ENCODE measurements around the gene PPP3R1. TPM values are rescaled to one million over a fixed set of nuclear protein-coding genes. Genes with fewer than 3 reads are reported as not detected.
"Not testable (repeated sequence)": the region's sequence is repeated elsewhere in the genome, so short reads cannot be mapped to it uniquely, and the experiment has no call there.

Gene PPP3R1
- total RNA-seq, 1 experiment from 2014 or later: 24.5 TPM

DNA sequence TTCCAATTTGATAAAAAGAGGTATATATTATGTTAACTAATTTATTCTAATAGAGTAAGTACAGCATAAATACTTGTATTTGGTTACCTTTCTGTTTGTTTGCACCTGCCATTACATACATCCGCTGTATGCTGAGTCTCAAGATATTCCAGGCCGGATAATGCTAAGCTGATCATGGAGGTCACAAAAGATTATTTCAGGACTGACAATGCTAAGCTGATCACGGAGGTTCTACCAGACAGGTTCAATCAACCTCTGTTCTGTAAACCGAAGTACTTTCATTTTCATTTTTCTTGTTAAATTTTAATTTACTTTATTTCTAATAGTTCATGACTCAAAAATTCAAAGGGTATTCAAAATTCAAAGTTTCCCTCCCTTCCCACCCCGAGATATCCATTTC lies 63.5 kb downstream of the PPP3R1 start:
- no peak for DNase-seq (ENCODE audit: low spot score)

DNA sequence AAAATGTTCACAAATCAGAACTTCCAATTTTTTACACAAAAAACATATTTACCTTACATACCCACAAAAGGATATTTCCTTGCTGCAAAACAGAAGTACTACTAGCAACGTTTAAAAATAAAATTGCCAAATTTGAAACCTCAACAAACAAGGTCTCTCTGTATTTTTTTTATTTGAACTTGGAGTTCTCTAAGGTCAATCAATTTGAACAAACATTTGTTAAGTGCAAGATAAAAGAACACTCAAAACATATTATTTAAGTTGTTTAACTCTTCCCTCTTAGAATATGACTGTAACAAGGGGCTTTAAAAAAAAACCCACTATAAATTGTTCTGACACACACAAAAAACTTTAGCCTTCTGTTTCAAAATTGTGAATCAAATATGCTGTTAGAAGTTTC lies 65.0 kb downstream of the PPP3R1 start:
- DNase-seq (ENCODE audit: low spot score): no peak

DNA sequence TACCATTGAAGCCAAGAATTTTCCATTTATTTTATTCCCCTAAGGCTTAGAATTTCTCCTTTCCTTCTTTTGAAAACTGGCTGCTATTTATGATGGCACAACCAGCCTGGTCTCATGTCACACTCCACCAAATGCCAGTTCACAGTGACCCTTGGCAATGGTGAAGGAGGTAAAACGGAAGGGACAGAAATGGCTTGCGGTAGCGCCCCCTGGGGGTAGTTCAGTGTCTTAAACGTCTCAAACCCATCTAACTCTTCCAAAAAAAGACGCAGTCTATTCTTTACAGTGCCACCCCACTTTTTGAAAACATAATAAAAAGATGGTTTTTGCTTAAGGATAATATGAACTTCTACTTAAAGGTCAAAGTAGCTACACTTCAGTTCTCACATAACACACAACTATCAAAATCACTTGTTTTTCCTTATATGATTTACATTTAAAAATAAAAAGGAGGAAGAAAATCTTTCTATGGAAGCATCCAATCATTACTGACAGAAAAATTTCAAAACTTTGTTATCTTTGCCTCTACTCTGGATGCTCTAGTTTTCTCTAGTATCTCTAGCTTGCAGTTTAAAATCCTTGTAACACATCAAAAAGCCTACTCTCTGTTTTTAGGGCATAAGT lies 66.7 kb downstream of the PPP3R1 start:
- peak; percentile 47 for DNase-seq (ENCODE audit: low spot score)

DNA sequence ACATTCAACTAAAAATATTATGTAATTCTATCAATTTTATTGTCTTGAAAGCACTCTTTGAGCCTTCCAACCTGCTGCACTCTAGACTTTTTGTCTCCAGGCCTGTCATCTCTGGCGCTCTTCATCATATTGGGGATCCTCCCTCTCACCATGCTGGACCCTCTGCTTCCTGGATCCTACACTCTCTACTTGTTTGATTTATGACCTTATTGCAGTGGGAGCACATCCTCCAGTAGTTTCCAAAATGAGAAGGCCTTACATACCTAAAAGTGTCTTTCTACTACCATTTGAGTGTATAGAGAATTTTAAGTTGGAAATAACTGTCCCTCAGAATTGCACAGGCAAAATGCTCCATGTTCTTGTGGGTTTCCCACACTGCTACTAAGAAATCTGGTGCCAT lies 69.4 kb downstream of the PPP3R1 start:
- DNase-seq (ENCODE audit: low spot score): no peak

DNA sequence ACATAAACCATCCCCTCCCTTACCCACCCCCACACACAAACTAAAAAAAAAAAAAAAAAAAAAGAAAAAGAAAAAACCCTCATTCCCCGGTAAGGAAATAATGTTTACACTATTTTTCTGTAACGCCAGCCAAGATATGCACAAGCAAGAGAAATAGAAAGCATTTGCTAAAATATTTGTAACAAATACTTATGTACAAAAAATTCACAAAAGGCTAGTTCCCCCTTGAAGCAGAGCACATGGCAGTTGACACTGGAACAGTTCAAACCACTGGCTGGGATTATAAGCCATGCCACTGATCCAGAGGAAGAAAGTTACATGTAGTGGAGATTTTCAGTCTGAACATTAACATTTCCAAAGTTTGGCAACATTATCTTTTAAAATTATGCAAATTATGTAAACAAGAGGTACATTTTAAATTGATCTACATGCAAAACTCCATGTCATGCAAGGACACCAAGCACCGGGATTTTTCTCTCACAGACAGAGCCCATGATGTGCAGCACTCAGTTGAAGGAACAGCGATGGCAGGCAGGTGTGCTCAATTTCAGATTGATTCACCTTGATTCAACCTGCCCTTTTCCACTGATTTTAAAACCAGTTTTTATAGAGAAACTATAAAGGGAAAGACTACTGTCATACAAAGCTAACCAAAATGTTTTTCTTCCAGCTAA lies 73.2 kb downstream of the PPP3R1 start:
- DNase-seq (ENCODE audit: low spot score): no peak

DNA sequence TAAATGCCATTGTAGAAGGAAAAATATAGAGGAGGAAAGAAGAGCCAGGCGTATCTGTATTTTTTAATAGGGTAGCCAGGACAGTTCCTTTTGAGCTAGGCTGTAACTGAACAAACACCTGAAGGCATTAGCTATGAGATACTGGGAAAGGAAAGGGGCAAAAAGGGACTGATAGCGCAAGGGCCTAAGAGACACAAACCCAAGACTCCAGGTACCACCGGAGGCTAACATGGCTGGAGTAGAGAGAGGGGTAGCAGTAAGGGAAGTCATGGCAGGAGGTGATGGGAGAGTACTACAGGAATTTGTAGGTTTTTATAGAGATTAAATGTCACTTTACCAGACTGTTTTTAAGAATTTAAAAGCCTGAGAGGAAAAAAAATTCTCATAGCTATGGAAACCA lies 73.9 kb downstream of the PPP3R1 start:
- no peak for DNase-seq (ENCODE audit: low spot score)

DNA sequence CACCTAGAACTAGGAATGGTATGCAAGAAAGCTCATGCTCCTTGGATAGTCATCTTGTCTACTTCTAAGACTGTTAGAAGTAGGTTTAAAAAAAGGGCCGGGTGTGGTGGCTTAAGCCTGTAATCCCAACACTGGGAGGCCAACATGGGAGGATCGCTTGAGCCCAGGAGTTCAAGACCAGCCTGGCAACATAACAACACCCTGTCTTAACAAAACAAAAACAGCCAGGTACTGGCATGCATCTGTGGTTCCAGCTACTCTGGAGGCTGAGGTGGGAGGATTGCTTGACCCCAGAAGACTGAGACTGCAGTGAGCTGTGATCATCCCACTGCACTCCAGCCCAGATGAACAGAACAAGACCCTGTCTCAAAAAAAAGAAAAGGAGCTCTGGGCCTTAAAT lies 74.8 kb downstream of the PPP3R1 start:
- DNase-seq (ENCODE audit: low spot score): no peak

DNA sequence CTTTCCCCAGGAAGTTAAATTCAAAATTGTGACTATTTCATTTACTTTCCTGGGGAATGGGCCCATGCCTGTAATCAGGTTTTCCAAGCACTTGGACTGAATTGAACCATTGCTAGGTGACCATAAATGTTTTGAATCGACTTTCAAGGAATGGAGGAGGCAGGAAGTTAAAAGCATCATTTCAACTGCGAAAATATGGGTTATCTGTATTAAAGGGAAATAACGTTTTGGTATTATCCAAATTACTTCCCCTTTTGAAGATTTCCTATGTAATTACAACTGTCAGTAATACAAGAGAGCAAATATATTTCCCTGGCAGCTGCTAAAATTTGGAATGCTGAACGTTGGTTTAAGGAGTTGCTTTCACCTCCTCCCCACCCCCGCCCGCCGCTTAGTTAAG lies 75.7 kb downstream of the PPP3R1 start:
- DNase-seq (ENCODE audit: low spot score): no peak

DNA sequence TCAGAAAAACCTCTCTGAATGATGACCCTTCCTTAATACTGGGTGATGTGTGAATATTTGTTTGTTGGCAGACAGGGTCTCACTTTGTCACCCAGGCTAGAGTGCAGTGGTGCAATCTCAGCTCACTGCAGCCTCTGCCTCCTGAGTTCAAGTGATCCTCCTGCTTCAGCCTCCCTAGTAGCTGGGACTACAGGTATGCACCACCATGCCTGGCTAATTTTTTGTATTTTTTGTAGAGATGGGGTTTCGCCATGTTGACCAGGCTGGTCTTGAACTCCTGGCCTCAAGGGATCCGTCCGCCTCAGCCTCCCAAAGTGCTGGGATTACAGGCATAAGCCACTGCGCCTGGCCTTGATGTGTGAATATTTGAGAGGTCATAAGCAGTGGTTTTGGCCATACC lies 77.1 kb downstream of the PPP3R1 start:
- DNase-seq (ENCODE audit: low spot score): not testable (repeated sequence)

DNA sequence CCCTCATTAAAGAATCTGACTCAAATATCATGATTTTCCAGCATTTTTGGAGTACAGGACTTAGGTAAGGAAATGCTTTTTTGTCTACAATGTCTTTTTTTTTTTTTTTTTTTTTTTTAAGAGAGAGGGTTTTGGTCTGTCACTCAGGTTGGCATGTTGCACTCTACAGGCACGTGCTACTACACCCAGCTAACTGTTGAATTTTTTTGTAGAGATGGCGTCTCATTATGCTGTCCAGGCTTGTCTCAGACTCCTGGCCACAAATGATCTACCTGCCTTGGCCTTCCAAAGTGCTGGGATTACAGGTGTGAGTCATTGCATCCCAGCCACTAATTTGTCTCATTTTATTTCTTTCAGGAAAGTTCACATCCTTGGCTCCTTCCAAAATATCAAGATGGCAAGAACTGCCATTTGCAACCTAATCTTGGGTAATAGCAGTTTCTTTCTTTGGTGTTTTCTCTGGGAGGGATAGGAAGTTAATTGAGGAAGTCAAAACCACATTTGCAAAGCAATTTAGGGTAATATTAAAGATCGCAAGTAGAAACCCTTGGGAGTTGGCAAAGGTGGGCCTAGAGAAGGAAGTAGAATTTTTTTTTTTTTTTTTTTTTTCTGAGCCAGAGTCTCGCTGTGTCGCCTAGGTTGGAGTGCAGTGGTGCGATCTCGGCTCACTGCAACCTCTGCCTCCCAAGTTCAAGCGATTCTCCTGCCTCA lies 79.2 kb downstream of the PPP3R1 start:
- DNase-seq (ENCODE audit: low spot score): no peak

DNA sequence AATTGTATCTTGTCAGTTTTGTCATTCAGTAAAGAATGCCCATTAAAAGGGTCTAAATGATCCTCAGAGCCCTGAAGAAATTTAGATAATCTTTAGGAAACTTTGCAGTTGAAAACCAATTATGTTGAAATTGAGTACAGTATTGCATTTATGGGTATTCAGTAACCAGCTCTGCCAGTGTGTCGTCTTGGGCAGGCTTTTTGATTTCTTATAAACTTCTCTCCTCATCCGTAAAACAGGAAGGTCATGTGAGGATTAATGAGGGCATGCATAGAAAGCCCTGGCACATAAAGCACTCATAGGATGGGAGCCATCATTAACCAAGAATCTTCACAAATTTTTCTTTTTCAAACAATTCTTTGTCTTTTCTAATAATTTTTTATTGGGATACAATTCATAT lies 79.8 kb downstream of the PPP3R1 start:
- no peak for DNase-seq (ENCODE audit: low spot score)

DNA sequence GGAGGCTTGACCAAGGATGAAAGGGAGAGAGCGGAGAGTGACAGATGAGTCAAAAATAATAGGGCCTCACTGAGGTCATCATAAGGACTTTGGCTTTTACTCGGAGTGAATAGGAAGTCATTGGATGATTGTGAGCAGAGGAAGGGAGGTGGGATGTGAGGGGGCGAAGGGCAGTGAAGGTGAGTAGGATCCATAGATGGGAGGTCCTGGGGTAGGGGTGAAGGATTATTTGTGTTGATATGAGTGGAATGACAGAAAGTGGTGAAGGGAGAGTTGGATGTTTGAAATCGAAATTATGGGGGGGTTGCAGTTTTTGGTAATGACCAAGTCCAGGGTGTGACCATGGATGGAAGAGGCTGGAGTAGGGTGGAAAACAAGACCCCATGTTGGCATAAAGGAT lies 80.6 kb downstream of the PPP3R1 start:
- no peak for DNase-seq (ENCODE audit: low spot score)

DNA sequence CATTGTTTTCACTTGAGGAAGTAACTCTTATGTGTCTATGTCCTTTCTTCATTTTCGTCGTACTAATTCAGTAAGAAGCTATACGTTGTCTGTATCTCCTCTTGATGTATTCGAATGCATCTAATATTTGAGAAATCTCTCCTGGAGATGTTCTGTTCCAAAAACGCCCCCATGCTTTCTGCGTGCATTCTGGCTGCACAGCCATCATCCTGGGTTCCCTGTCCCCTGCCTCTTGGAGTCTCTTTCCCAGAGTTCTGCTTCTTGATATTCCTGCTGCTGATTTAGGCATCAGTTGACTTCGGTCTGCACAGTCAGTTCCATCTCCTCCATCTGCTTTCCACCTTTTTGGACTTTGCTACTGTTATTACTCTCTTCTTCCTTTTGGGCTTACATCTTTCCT lies 81.2 kb downstream of the PPP3R1 start:
- DNase-seq (ENCODE audit: low spot score): no peak

DNA sequence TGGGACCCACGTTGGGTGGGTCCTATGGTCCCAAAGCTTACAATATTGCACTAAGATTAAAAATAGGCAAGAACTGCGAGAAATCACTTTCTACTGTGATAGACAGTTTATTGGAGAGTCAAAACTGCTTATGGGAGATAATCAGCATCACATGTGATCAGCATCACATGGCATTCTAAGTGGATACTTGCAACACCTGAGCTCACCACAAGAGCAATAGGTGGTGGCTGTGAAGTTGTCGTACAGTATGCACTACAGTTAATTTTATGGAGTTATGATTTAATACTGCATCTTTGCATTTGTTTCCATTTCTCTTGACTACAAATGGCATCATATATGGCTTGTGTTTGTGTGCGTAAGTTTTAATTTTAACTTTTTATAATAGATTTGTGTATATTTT lies 83.0 kb downstream of the PPP3R1 start:
- DNase-seq (ENCODE audit: low spot score): no peak

DNA sequence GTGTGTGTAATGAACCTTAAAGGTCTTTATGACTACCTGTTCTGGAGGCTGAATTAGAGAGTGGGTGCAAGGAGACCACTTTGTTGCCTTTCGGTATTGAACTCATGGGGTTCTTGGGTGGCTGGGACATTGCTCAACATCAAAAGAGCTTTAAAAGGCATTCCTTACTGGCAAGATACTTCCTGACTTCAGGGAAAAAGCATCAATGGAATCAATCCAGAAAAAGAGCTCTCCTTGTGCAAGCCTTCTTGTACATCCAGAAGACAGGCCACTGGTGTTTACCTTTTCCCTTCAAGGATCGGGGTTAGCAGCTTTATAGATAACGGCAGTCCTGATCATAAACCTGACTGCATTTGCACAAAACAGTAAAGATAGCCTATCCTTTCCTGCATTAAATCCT lies 85.1 kb downstream of the PPP3R1 start:
- no peak for DNase-seq (ENCODE audit: low spot score)

DNA sequence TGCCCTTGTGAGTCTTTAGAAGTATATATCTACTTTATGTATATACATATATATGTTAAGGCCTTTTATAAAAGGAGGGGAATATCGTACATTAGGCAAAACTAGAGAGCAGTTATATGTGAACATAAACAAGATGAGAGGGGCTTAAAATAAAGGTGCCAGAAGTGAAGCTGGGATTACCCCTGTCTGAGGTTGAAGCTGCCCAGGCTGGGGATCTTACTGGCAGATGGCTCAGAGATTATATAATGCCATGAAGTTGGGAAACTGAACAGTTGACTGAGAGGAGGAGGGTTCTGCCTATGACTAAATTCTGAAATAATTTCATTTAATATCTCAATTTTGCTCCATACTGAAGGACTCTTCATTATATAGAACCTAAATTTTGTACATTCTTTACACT lies 88.7 kb downstream of the PPP3R1 start:
- no peak for DNase-seq (ENCODE audit: low spot score)

DNA sequence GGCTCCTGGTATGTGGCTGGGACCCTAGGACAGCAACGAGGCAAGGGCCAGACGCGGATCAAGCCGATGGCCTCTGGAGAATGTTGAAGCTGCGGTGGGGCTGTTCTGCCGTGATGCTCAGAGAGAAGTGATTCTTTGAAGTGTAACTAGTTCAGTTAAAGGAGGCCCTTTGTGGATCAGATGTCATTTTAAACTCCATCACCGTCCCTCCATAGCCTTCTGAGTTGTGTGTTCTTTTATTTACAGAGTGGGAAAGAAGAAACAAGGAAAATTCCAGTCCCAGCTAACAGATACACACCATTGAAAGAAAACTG lies 94.2 kb downstream of the PPP3R1 start:
- no peak for DNase-seq (ENCODE audit: low spot score)

DNA sequence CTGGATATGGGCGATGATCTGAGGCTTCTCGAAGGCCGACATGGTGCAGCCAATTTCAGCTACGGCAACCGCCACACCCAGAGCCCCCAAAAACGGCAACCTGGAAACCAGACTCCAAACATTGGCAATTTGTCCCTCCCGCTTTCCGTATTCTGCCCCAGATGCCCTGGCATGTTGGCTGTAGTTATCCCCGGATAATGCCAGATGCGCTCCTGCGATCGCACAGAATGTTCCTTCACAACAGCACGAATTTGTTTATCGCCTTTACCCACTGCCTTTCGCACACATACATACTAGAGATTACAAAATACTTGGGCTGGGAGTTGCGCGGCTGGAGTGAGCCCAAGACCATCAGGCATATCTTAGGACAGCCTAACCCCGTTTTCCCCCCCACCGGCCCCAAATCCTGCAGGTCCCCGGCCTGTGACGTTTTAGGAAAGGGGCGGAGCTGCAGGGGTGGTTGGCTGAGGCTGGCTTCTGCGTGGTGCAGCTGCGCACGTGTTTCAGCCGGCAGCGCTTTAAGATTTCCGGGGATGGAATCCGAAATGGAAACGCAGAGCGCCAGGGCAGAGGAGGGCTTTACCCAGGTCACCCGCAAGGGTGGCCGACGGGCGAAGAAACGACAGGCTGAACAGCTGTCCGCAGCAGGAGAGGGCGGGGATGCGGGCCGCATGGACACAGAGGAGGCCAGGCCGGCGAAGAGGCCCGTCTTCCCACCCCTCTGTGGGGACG lies 94.8 kb downstream of the PPP3R1 start, which contains the start of gene PNO1:
Gene PNO1 (plus strand): TSS at position 487 of the 732 bp plus-strand sequence. CDS start 47 bp downstream, at position 534.
- DNase-seq (ENCODE audit: low spot score): peak; percentile 87

DNA sequence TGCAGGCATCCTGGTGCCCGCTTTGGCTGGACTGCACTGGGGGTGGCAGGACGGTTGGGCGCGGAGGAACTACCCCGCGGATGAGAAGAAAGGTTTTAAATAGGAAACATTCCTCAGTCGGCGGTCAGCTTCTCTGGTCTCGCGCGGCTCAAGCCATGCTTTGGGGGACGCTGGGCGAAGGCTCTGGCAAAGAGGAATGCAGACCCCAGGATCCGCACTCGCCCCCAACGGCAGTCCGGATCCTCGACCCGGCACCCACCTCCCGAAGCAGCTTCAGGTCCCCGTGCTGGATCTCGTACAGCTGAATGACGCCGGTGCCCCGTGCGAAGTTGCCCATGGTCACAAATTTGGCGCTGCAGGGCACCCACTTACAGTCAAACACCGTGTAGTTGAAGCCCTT lies 95.3 kb downstream of the PPP3R1 start:
- DNase-seq (ENCODE audit: low spot score): peak; percentile 22

DNA sequence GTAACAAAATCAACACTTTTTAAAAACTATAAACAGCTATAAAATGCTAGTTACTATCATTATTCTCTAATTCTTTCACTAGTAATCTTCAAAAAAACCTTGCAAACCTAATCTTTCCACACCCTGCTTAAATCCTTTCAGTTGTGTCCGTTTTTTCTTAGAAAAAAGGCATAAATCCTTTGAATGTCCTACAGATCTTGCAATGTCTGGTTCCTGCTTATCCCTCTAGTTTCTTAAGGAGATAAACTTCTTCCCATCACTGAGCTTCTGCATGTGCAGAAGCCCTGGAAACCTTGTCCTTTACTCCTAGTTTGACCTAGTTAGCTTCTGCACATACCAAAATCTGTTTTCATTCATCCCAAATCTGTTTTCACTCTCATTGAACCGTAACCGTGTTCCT lies 95.9 kb downstream of the PPP3R1 start:
- peak; percentile 4 for DNase-seq (ENCODE audit: low spot score)

DNA sequence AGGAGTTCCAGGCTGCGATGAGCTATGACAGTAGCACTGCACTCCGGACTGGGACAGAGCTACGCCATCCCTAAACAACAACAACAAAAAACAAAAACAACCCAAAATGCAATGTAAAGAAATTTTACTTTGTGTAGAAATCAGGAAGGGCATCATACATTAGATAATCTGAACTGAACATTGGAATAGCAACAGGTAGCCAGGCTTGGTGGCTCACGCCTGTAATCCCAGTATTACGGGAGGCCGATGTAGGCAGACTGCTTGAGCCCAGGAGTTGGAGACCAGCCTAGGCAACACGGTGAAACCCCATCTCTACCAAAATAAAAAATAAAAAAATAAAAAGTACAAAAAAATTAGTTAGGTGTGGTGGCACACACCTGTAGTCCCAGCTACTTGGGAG lies 96.7 kb downstream of the PPP3R1 start:
- no peak for DNase-seq (ENCODE audit: low spot score)

DNA sequence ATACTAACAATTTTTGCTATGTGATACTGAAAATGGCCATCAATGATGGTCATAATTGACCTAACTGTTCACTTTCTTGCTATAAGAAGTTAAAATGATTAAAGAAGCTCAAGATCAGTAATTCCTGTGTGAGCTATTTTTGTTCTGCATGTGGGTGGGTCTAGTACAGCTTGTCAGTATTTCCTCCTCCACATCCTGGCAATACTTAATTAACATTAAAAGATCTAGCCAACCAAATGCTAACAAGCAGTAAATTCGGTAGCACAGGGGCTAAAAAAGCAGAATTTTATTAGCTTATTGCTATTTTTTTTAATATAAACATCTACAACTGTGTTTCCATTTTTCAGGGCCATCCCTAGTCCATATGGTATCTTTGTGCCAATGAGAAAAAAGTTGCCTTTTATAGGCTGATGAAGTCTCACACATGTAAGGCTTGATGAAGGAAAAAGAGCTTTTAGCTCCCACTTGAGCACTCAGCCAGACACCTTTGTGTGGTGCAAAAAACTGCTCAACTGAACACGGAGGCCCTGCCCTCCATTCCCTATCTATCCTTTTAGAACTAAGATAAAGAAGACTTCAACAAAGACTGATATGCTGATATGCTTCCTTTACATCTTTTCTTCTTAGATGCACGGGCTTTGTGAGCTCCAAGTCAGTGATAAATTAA lies 99.5 kb downstream of the PPP3R1 start:
- no peak for DNase-seq (ENCODE audit: low spot score)
